ENCODE data around the gene CAPRIN1.

CAPRIN1 gene

GRCh38 chr11:34140149-34140548 is 88.6 kb downstream of the CAPRIN1 start:
- no peak overlapping the region for H3K9ac ChIP-seq
- H3K79me2 ChIP-seq (ENCODE audit: insufficient read depth, low read depth): no peaks in the 10 kb centered on the region
- H3K4me1 ChIP-seq (ENCODE audit: low read depth, poor library complexity, severe bottlenecking): no peaks in the 10 kb centered on the region
- H4K20me1 ChIP-seq (ENCODE audit: insufficient read depth): no peaks in the 10 kb centered on the region; the same call in 1 of the 2 replicates
- H3K27me3 ChIP-seq (ENCODE audit: insufficient read depth, low read depth): no peaks in the 10 kb centered on the region
- TF ChIP-seq CTCF (conservative IDR thresholded peaks at IDR 0.05; ENCODE audit: low read depth, low read length): no peak
- no peak overlapping the region for H3K4me2 ChIP-seq
- no peak overlapping the region for H3K27ac ChIP-seq
- H3K4me3 ChIP-seq (IDR thresholded peaks at IDR 0.05; ENCODE audit: insufficient read depth, low read depth, low read length): no peak overlapping the region
- H2AFZ ChIP-seq (ENCODE audit: low read depth): no peak overlapping the region
- H3K36me3 ChIP-seq (ENCODE audit: insufficient read depth): no peaks in the 10 kb centered on the region; the same call in 1 of the 2 replicates

DNA sequence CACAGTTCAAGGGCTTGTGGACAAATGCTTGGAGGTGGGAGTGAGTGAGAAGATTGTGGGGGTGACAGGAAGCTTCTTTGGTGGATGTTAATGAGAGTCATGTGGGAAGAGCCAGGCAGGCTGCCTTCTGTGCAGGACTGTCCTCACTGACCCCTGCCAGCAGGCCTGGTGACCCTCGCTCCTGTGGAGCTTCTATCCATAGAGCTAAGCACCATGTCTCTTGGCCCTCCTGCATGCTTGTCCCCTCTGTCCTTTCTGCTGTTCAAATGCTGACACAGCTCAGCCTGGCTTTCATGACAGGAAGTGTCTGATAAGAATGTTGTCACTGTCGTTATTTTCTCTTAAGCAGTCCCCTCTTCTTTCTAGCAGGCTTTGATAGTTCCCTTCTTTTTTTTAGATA is 91.5 kb downstream of the CAPRIN1 start:
- H3K36me3 ChIP-seq (ENCODE audit: insufficient read depth): peaks cover 7% of the 10 kb centered on the region; the same call in 1 of the 2 replicates
- H3K4me1 ChIP-seq (ENCODE audit: low read depth, poor library complexity, severe bottlenecking): no peaks in the 10 kb centered on the region
- H3K4me2 ChIP-seq: no peak overlapping the region
- H3K27me3 ChIP-seq (ENCODE audit: insufficient read depth, low read depth): no peaks in the 10 kb centered on the region
- no peak overlapping the region for H3K27ac ChIP-seq
- no peaks in the 10 kb centered on the region for H4K20me1 ChIP-seq (ENCODE audit: insufficient read depth)
- H2AFZ ChIP-seq (ENCODE audit: low read depth): no peak overlapping the region
- H3K4me3 ChIP-seq (IDR thresholded peaks at IDR 0.05; ENCODE audit: insufficient read depth, low read depth, low read length): no peak overlapping the region
- no peaks in the 10 kb centered on the region for H3K79me2 ChIP-seq (ENCODE audit: insufficient read depth, low read depth)
- no peak overlapping the region for H3K9ac ChIP-seq
- TF ChIP-seq CTCF (conservative IDR thresholded peaks at IDR 0.05; ENCODE audit: low read depth, low read length): no peak

GRCh38 chr11:34145073-34145472 is 93.5 kb downstream of the CAPRIN1 start:
- TF ChIP-seq CTCF (conservative IDR thresholded peaks at IDR 0.05; ENCODE audit: low read depth, low read length): no peak
- Histone ChIP-seq H3K27me3 (ENCODE audit: insufficient read depth, low read depth) (no peaks in the 10 kb centered on the region), H2AFZ (ENCODE audit: low read depth) (no peak overlapping the region), H3K9ac (no peak overlapping the region), H3K4me2 (no peak overlapping the region), H3K4me3 (IDR thresholded peaks at IDR 0.05; ENCODE audit: insufficient read depth, low read depth, low read length) (no peak overlapping the region), H3K4me1 (ENCODE audit: low read depth, poor library complexity, severe bottlenecking) (no peaks in the 10 kb centered on the region), H4K20me1 (ENCODE audit: insufficient read depth) (no peaks in the 10 kb centered on the region), H3K27ac (no peak overlapping the region), H3K79me2 (ENCODE audit: insufficient read depth, low read depth) (no peaks in the 10 kb centered on the region), H3K36me3 (ENCODE audit: insufficient read depth) (peaks cover 7% of the 10 kb centered on the region; the same call in 1 of the 2 replicates)

DNA sequence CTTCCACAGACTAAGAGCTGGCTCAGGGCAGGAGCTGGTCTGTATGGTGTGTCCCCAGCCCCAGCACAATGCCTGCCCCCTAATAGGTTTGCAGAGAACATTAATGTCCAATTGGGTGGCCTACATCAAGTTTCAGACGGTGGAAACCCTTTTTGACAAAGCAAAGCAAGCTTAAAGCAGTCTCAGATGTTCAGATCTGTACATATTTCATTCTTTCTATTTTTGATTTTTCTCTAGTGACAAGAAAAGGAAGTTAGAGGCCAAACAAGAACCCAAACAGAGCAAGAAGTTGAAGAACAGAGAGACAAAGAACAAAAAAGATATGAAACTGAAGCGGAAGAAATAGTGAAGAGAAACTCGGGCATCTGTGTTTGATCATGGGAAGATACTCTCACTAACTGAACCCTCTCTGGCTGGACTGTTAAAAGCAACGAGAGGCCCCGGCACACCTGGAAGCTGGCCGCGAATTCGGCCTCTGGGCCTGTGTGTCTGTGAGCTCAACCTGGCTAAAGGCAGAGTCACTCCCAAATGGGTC is 94.4 kb downstream of the CAPRIN1 start:
- Histone ChIP-seq H3K4me2 (no peak overlapping the region), H3K27ac (no peak overlapping the region), H2AFZ (ENCODE audit: low read depth) (no peak overlapping the region), H3K79me2 (ENCODE audit: insufficient read depth, low read depth) (no peaks in the 10 kb centered on the region), H3K4me3 (IDR thresholded peaks at IDR 0.05; ENCODE audit: insufficient read depth, low read depth, low read length) (no peak overlapping the region), H3K9ac (no peak overlapping the region), H4K20me1 (ENCODE audit: insufficient read depth) (no peaks in the 10 kb centered on the region), H3K36me3 (ENCODE audit: insufficient read depth) (peaks cover 7% of the 10 kb centered on the region; the same call in 1 of the 2 replicates), H3K4me1 (ENCODE audit: low read depth, poor library complexity, severe bottlenecking) (no peaks in the 10 kb centered on the region), H3K27me3 (ENCODE audit: insufficient read depth, low read depth) (no peaks in the 10 kb centered on the region)
- TF ChIP-seq CTCF (conservative IDR thresholded peaks at IDR 0.05; ENCODE audit: low read depth, low read length): no peak

Data from KMS-11 (cell line).